GM10266 (cell line): ENCODE data around the gene APBA1.

Experiments
- DNase-seq: peaks from one replicate; pipeline ENCODE4 v3.0.0; 2012; ENCODE audit errors: extremely low spot score
- CTCF ChIP-seq: IDR thresholded peaks from 2 replicates; pipeline ENCODE4 v1.5.1; 2012; ENCODE audit warnings: mild to moderate bottlenecking, low read depth; ENCODE audit not compliant: control insufficient read depth, insufficient read depth; ENCODE audit errors: missing control alignments

Gene APBA1

GRCh38 chr9:69494208-69494607 lies 178.0 kb downstream of the APBA1 start:
- no peak for DNase-seq
- TF ChIP-seq CTCF = no peak

GRCh38 chr9:69486498-69486897 lies 185.7 kb downstream of the APBA1 start:
- DNase-seq = no peak
- TF ChIP-seq CTCF = no peak

GRCh38 chr9:69485466-69485865 lies 186.7 kb downstream of the APBA1 start:
- no peak for TF ChIP-seq CTCF

GRCh38 chr9:69483886-69484422 lies 188.2 kb downstream of the APBA1 start:
- DNase-seq = no peak
- no peak for TF ChIP-seq CTCF

More at GRCh38 chr9:69485466-69485865, 186.7 kb downstream of the APBA1 start:
- no peak for DNase-seq

- no peak for TF ChIP-seq CTCF
- DNase-seq = no peak
These were observed 195.4 kb downstream of the APBA1 start for GRCh38 chr9:69476797-69477196.

GRCh38 chr9:69476016-69476415 lies 196.2 kb downstream of the APBA1 start:
- DNase-seq = no peak
- no peak for TF ChIP-seq CTCF

- no peak for TF ChIP-seq CTCF
- DNase-seq = no peak
These were observed 197.3 kb downstream of the APBA1 start for GRCh38 chr9:69474821-69475220.
